HEK293 (cell line): Measurements from ENCODE around the gene SDCBP2.

Experiments used
- CTCF ChIA-PET: fragments of 350-600 bp; formaldehyde crosslinking; extraction: SDS; loops from one replicate; lab custom pipeline; 2021; ENCODE audit warnings: antibody characterized with exemption; lab: Yijun Ruan, JAX
- POLR2A ChIA-PET: fragments of 300-600 bp; formaldehyde crosslinking; extraction: SDS; loops from one replicate; lab custom pipeline; 2020; ENCODE audit warnings: antibody characterized with exemption, inconsistent platforms; lab: Yijun Ruan, JAX
- H3K27ac ChIP-seq: fragments of 200-500 bp; sonication (Bioruptor generic); 2 replicates; pipeline ENCODE4 v1.5.1; 2014; ENCODE audit warnings: low read depth, low read length, control low read depth, inconsistent platforms; ENCODE audit errors: extremely low read depth
- H3K36me3 ChIP-seq, 2 experiments: fragments of 200-500 bp in 1 of 2; sonication (Bioruptor generic) in 1 of 2; 1 replicate in 1 of 2; 2 replicates in 1 of 2; pipeline ENCODE4 v1.5.1; 2014 to 2017; ENCODE audit warnings: inconsistent platforms in 2 of 2, low read length in 2 of 2; ENCODE audit not compliant: control insufficient read depth in 2 of 2, insufficient read depth in 1 of 2
- H3K4me1 ChIP-seq: fragments of 200-500 bp; sonication (Bioruptor generic); 2 replicates; pipeline ENCODE4 v1.5.1; 2014; ENCODE audit warnings: mild to moderate bottlenecking, low read length, inconsistent platforms; ENCODE audit not compliant: control insufficient read depth, insufficient read depth
- H3K4me3 ChIP-seq: 2 replicates; pipeline ENCODE4 v1.5.1; 2011; ENCODE audit warnings: low read depth, mild to moderate bottlenecking, control low read depth, low read length, moderate library complexity
- H3K9me3 ChIP-seq: fragments of 200-500 bp; sonication (Bioruptor generic); 2 replicates; pipeline ENCODE4 v1.5.1; 2014; ENCODE audit warnings: low read depth, low read length, inconsistent platforms; ENCODE audit not compliant: control insufficient read depth, insufficient read depth
- ELK4 ChIP-seq: IDR thresholded peaks from 2 replicates; pipeline ENCODE4 v1.6.1; 2011; ENCODE audit warnings: mild to moderate bottlenecking, low read depth, low read length, borderline replicate concordance
- HOXA7 ChIP-seq: sonication (generic); formaldehyde crosslinking; IDR thresholded peaks from 2 replicates; pipeline ENCODE4 v1.8.1; 2022; ENCODE audit warnings: missing genetic modification reagents, borderline replicate concordance
- KLF10 ChIP-seq: fragments of 450-650 bp; IDR thresholded peaks from 2 replicates; pipeline ENCODE4 v1.5.1; 2018; ENCODE audit warnings: missing biosample characterization, mild to moderate bottlenecking, missing genetic modification characterization
- PBX3 ChIP-seq: sonication (generic); formaldehyde crosslinking; IDR thresholded peaks from 2 replicates; pipeline ENCODE4 v1.8.1; 2022; ENCODE audit warnings: mild to moderate bottlenecking, moderate library complexity, missing genetic modification reagents
- PRDM10 ChIP-seq: fragments of 450-650 bp; formaldehyde crosslinking; IDR thresholded peaks from 2 replicates; pipeline ENCODE4 v1.5.1; 2016; ENCODE audit warnings: missing biosample characterization, missing genetic modification characterization
- PRDM4 ChIP-seq: fragments of 450-650 bp; formaldehyde crosslinking; IDR thresholded peaks from 2 replicates; pipeline ENCODE4 v1.5.1; 2017; ENCODE audit warnings: missing biosample characterization, missing genetic modification characterization
- ZBTB10 ChIP-seq: fragments of 450-650 bp; formaldehyde crosslinking; IDR thresholded peaks from 2 replicates; pipeline ENCODE4 v1.5.1; 2016; ENCODE audit warnings: missing biosample characterization, missing genetic modification characterization
- ZBTB17 ChIP-seq: fragments of 450-650 bp; formaldehyde crosslinking; IDR thresholded peaks from 2 replicates; pipeline ENCODE4 v1.5.1; 2016; ENCODE audit warnings: missing biosample characterization, missing genetic modification characterization
- ZNF175 ChIP-seq: fragments of 450-650 bp; formaldehyde crosslinking; IDR thresholded peaks from 2 replicates; pipeline ENCODE4 v1.5.1; 2016; ENCODE audit warnings: missing biosample characterization, missing genetic modification characterization
- ZNF248 ChIP-seq: fragments of 450-650 bp; formaldehyde crosslinking; IDR thresholded peaks from 2 replicates; pipeline ENCODE4 v1.5.1; 2017; ENCODE audit warnings: missing biosample characterization, missing genetic modification characterization
- ZNF416 ChIP-seq: fragments of 450-650 bp; formaldehyde crosslinking; IDR thresholded peaks from 2 replicates; pipeline ENCODE4 v1.5.1; 2016; ENCODE audit warnings: missing biosample characterization, missing genetic modification characterization
- ZNF513 ChIP-seq: fragments of 450-650 bp; IDR thresholded peaks from 2 replicates; pipeline ENCODE4 v1.5.1; 2018; ENCODE audit warnings: missing biosample characterization, missing genetic modification characterization
- ZNF600 ChIP-seq: fragments of 450-650 bp; formaldehyde crosslinking; IDR thresholded peaks from 2 replicates; pipeline ENCODE4 v1.5.1; 2016; ENCODE audit warnings: missing biosample characterization, missing genetic modification characterization

Gene SDCBP2

GRCh38 chr20:1312308-1312707 is 16.6 kb downstream of the SDCBP2 start (continued):
- no peak for TF ChIP-seq PBX3 (CRISPR knock-in tag)
- no peak for TF ChIP-seq KLF10
- TF ChIP-seq PRDM4 (tag by site-specific recombination) = no peak
- TF ChIP-seq ZNF175 (tag by site-specific recombination) = no peak
- TF ChIP-seq ZNF513 (tag by site-specific recombination) = no peak
- no peak for TF ChIP-seq ZNF416 (tag by site-specific recombination)
- TF ChIP-seq ZBTB17 (tag by site-specific recombination) = no peak
- TF ChIP-seq ZBTB10 (tag by site-specific recombination) = no peak

GRCh38 chr20:1310506-1311190 is 18.3 kb downstream of the SDCBP2 start:
- Histone ChIP-seq H3K9me3 (no peaks in the 10 kb centered on the region), H3K4me3 (no peak overlapping the region)
- POLR2A ChIA-PET = no interaction called here
- CTCF ChIA-PET = interaction anchor here (4.3 kb wide), 1 partner anchor 125 kb away, joined by 56 read pairs; no protein-coding TSS in a partner anchor
- TF ChIP-seq HOXA7 (no peak), ELK4 (no peak), PRDM10 (tag by site-specific recombination) (no peak), ZNF248 (no peak), ZNF600 (tag by site-specific recombination) (no peak)
- TF ChIP-seq, all 188 proteins: peak for 0
- no peak overlapping the region for H3K27ac ChIP-seq
- peaks cover 0 to 6% of the 10 kb centered on the region in 2 experiments; a peak in 1 of 3 replicates for H3K36me3 ChIP-seq
- H3K4me1 ChIP-seq = 0 out of 2 replicates have a peak, but pooled peaks cover 2% of the 10 kb centered on the region
